Measurements from ENCODE around the gene CDC14B.

CDC14B gene

GRCh38 chr9:96655198-96655851, 35.7 kb upstream of the CDC14B start, which contains the start of gene PRXL2C:
Gene PRXL2C (minus strand): TSS chr9:96655317. CDS start chr9:96655281, 36 bp downstream.
- peak within 1 kb of the TSS; percentile 81 for H2AFZ ChIP-seq (ENCODE audit: low read depth, low read length)
- H3K27ac ChIP-seq (ENCODE audit: low read length, poor library complexity, severe bottlenecking), result peak within 1 kb of the TSS; percentile 88
- peak within 1 kb of the TSS; percentile 86 to 88 for H3K4me3 ChIP-seq (ENCODE audit: insufficient read depth in 1 of 2, low read depth in 1 of 2, low read length in 2 of 2)
- 2% methylated on average over 34 of the region's 57 CpGs for WGBS
- H3K18ac ChIP-seq (ENCODE audit: low read depth in 1 of 2, low read length in 2 of 2), result peak within 1 kb of the TSS; percentile 67 to 95
- peaks cover 2% of the 10 kb centered on the region for H3K79me1 ChIP-seq (replicated peaks; ENCODE audit: low read length, poor library complexity, severe bottlenecking)
- H4K8ac ChIP-seq (ENCODE audit: low read length), result peak within 1 kb of the TSS; percentile 90
- peak within 1 kb of the TSS; percentile 51 to 95 for H3K4ac ChIP-seq (ENCODE audit: low read depth in 1 of 2, low read length in 2 of 2)
- peak within 1 kb of the TSS; percentile 73 for H2BK120ac ChIP-seq (ENCODE audit: low read depth, low read length)
- peak within 1 kb of the TSS in 1 of 2 experiments; percentile 39 for H3K14ac ChIP-seq (ENCODE audit: low read length in 2 of 2)
- no peaks in the 10 kb centered on the region for H3K9me3 ChIP-seq (ENCODE audit: control insufficient read depth, low read length)
- peaks cover 3 to 22% of the 10 kb centered on the region in 2 experiments for H3K36me3 ChIP-seq (ENCODE audit: control insufficient read depth in 1 of 2, insufficient read depth in 2 of 2, low read depth in 1 of 2, low read length in 2 of 2)
- H3K27me3 ChIP-seq (ENCODE audit: control insufficient read depth in 1 of 2, insufficient read depth in 1 of 2, low read length in 2 of 2), result no peaks in the 10 kb centered on the region
- H3K4me2 ChIP-seq (ENCODE audit: low read length, poor library complexity, severe bottlenecking), result peak within 1 kb of the TSS; percentile 97
- H3K9ac ChIP-seq (ENCODE audit: low read length), result peak within 1 kb of the TSS; percentile 97
- peaks cover 2% of the 10 kb centered on the region for H3K4me1 ChIP-seq (ENCODE audit: control insufficient read depth, insufficient read depth, low read depth, low read length)
- no peak within 1 kb of the TSS for H3K23ac ChIP-seq (ENCODE audit: low read length in 2 of 2)
- peak within 1 kb of the TSS; percentile 11 to 18 for H2BK12ac ChIP-seq (ENCODE audit: low read length in 2 of 2)
- peak within 1 kb of the TSS; percentile 22 for H2AK5ac ChIP-seq (ENCODE audit: low read length, severe bottlenecking)
- H2BK5ac ChIP-seq (ENCODE audit: low read depth, low read length, poor library complexity, severe bottlenecking), result no peak within 1 kb of the TSS
- H4K91ac ChIP-seq (ENCODE audit: low read length), result peak within 1 kb of the TSS; percentile 83
- peak; percentile 87 for DNase-seq
- H2BK15ac ChIP-seq (ENCODE audit: low read depth, poor library complexity, severe bottlenecking), result peak within 1 kb of the TSS; percentile 83

- Histone ChIP-seq H2BK15ac (ENCODE audit: low read depth, poor library complexity, severe bottlenecking) (peak overlapping the region; percentile 83), H2AK5ac (ENCODE audit: low read length, severe bottlenecking) (no peak overlapping the region), H3K27me3 (ENCODE audit: control insufficient read depth in 1 of 2, insufficient read depth in 1 of 2, low read length in 2 of 2) (no peaks in the 10 kb centered on the region), H3K14ac (ENCODE audit: low read length in 2 of 2) (peak overlapping the region in 1 of 2 experiments; percentile 35), H3K36me3 (ENCODE audit: control insufficient read depth in 1 of 2, insufficient read depth in 2 of 2, low read depth in 1 of 2, low read length in 2 of 2) (peaks cover 5 to 29% of the 10 kb centered on the region in 2 experiments), H3K4me2 (ENCODE audit: low read length, poor library complexity, severe bottlenecking) (peak overlapping the region; percentile 97), H4K91ac (ENCODE audit: low read length) (peak overlapping the region; percentile 83), H3K4me1 (ENCODE audit: control insufficient read depth, insufficient read depth, low read depth, low read length) (peaks cover 2% of the 10 kb centered on the region), H3K9ac (ENCODE audit: low read length) (peak overlapping the region; percentile 97), H2AFZ (ENCODE audit: low read depth, low read length) (peak overlapping the region; percentile 46), H3K18ac (ENCODE audit: low read depth in 1 of 2, low read length in 2 of 2) (peak overlapping the region; percentile 67 to 95), H3K79me1 (replicated peaks; ENCODE audit: low read length, poor library complexity, severe bottlenecking) (peaks cover 7% of the 10 kb centered on the region), H2BK12ac (ENCODE audit: low read length in 2 of 2) (peak overlapping the region; percentile 11 to 18), H4K8ac (ENCODE audit: low read length) (peak overlapping the region; percentile 90), H3K4me3 (ENCODE audit: insufficient read depth in 1 of 2, low read depth in 1 of 2, low read length in 2 of 2) (peak overlapping the region; percentile 82 to 86), H3K4ac (ENCODE audit: low read depth in 1 of 2, low read length in 2 of 2) (peak overlapping the region; percentile 51 to 95), H2BK120ac (ENCODE audit: low read depth, low read length) (peak overlapping the region; percentile 73), H3K27ac (ENCODE audit: low read length, poor library complexity, severe bottlenecking) (peak overlapping the region; percentile 83), H2BK5ac (ENCODE audit: low read depth, low read length, poor library complexity, severe bottlenecking) (no peak overlapping the region), H3K9me3 (ENCODE audit: control insufficient read depth, low read length) (no peaks in the 10 kb centered on the region), H3K23ac (ENCODE audit: low read length in 2 of 2) (no peak overlapping the region)
- DNase-seq, result peak; percentile 97
- under 1% methylated on average over 72 of the region's 74 CpGs for WGBS
These were observed 35.0 kb upstream of the CDC14B start for GRCh38 chr9:96654450-96655197.

- H4K91ac ChIP-seq (ENCODE audit: low read length), result no peak overlapping the region
- H4K8ac ChIP-seq (ENCODE audit: low read length), result no peak overlapping the region
- no peak overlapping the region for H2BK12ac ChIP-seq (ENCODE audit: low read length in 2 of 2)
- no peak overlapping the region for H3K4me3 ChIP-seq (ENCODE audit: insufficient read depth in 1 of 2, low read depth in 1 of 2, low read length in 2 of 2)
- no peak overlapping the region for H2AK5ac ChIP-seq (ENCODE audit: low read length, severe bottlenecking)
- H2AFZ ChIP-seq (ENCODE audit: low read depth, low read length), result no peak overlapping the region
- H3K14ac ChIP-seq (ENCODE audit: low read length in 2 of 2), result no peak overlapping the region
- H3K9ac ChIP-seq (ENCODE audit: low read length), result peak overlapping the region; percentile 68
- H3K79me1 ChIP-seq (replicated peaks; ENCODE audit: low read length, poor library complexity, severe bottlenecking), result peaks cover 8% of the 10 kb centered on the region
- no peak overlapping the region for H3K4ac ChIP-seq (ENCODE audit: low read depth in 1 of 2, low read length in 2 of 2)
- no peaks in the 10 kb centered on the region for H3K9me3 ChIP-seq (ENCODE audit: control insufficient read depth, low read length)
- H3K27me3 ChIP-seq (ENCODE audit: control insufficient read depth in 1 of 2, insufficient read depth in 1 of 2, low read length in 2 of 2), result no peaks in the 10 kb centered on the region
- peaks cover 13 to 52% of the 10 kb centered on the region in 2 experiments for H3K36me3 ChIP-seq (ENCODE audit: control insufficient read depth in 1 of 2, insufficient read depth in 2 of 2, low read depth in 1 of 2, low read length in 2 of 2)
- H2BK15ac ChIP-seq (ENCODE audit: low read depth, poor library complexity, severe bottlenecking), result no peak overlapping the region
- H3K18ac ChIP-seq (ENCODE audit: low read depth in 1 of 2, low read length in 2 of 2), result no peak overlapping the region
- no peak overlapping the region for H3K4me2 ChIP-seq (ENCODE audit: low read length, poor library complexity, severe bottlenecking)
- H2BK120ac ChIP-seq (ENCODE audit: low read depth, low read length), result no peak overlapping the region
- H3K4me1 ChIP-seq (ENCODE audit: control insufficient read depth, insufficient read depth, low read depth, low read length), result peaks cover 5% of the 10 kb centered on the region
- no peak overlapping the region for H2BK5ac ChIP-seq (ENCODE audit: low read depth, low read length, poor library complexity, severe bottlenecking)
- H3K27ac ChIP-seq (ENCODE audit: low read length, poor library complexity, severe bottlenecking), result no peak overlapping the region
- DNase-seq, result peak; percentile 54
- H3K23ac ChIP-seq (ENCODE audit: low read length in 2 of 2), result no peak overlapping the region
These were observed 32.0 kb upstream of the CDC14B start for GRCh38 chr9:96651626-96652025.
